NB4 (cell line): Measurements from ENCODE around the gene KDM4B.

ENCODE experiments used
- DNase-seq: peaks from one replicate; pipeline ENCODE4 v3.0.0; 2010; ENCODE audit warnings: low read depth
- H3K4me3 ChIP-seq: one replicate; pipeline ENCODE4 v1.5.1; 2011; ENCODE audit warnings: mild to moderate bottlenecking, low read depth, low read length, moderate library complexity
- CTCF ChIP-seq: IDR thresholded peaks from one replicate; pipeline ENCODE4 v1.5.1; 2012; ENCODE audit warnings: low read depth, low read length
- MAX ChIP-seq: IDR thresholded peaks from 2 replicates; pipeline ENCODE4 v1.6.1; 2011; ENCODE audit warnings: low read depth, low read length
- MYC ChIP-seq: IDR thresholded peaks from 2 replicates; pipeline ENCODE4 v1.6.1; 2011; ENCODE audit warnings: low read depth, low read length
- POLR2A ChIP-seq: IDR thresholded peaks from 2 replicates; pipeline ENCODE4 v1.6.1; 2011; ENCODE audit warnings: mild to moderate bottlenecking; ENCODE audit not compliant: insufficient read length; ENCODE audit errors: extremely low read depth

KDM4B gene

GRCh38 chr19:4981681-4981958, 12.7 kb downstream of the KDM4B start:
- no peak overlapping the region for H3K4me3 ChIP-seq
- TF ChIP-seq POLR2A (no peak), CTCF (no peak), MAX (no peak), MYC (no peak)
- no peak for DNase-seq

- no peak for TF ChIP-seq CTCF
- no peak for TF ChIP-seq POLR2A
- no peak for TF ChIP-seq MYC
- TF ChIP-seq MAX = no peak
- H3K4me3 ChIP-seq = no peak overlapping the region
- DNase-seq = no peak
Observed at GRCh38 chr19:4983346-4984105, 14.6 kb downstream of the KDM4B start.

GRCh38 chr19:4984106-4984380, 15.1 kb downstream of the KDM4B start:
- DNase-seq = no peak
- TF ChIP-seq MYC (no peak), CTCF (no peak), POLR2A (no peak), MAX (no peak)
- H3K4me3 ChIP-seq = no peak overlapping the region

- TF ChIP-seq MAX (no peak), CTCF (no peak), POLR2A (no peak), MYC (no peak)
- no peak overlapping the region for H3K4me3 ChIP-seq
- DNase-seq = no peak
Observed at GRCh38 chr19:4984438-4984990, 15.6 kb downstream of the KDM4B start.

GRCh38 chr19:4985551-4985991, 16.7 kb downstream of the KDM4B start:
- no peak for DNase-seq
- no peak overlapping the region for H3K4me3 ChIP-seq
- no peak for TF ChIP-seq CTCF
- no peak for TF ChIP-seq MAX

- H3K4me3 ChIP-seq = no peak overlapping the region
- no peak for DNase-seq
- TF ChIP-seq MAX (no peak), MYC (no peak), CTCF (no peak), POLR2A (no peak)
Observed at GRCh38 chr19:4986056-4986455, 17.1 kb downstream of the KDM4B start.
